ENCODE data around the gene SPON1. TPM values are rescaled to one million over a fixed set of nuclear protein-coding genes. Genes with fewer than 3 reads are reported as not detected.

Gene SPON1
- total RNA-seq, 1 donor from 2014 or later: 22.4 TPM

- no peak for TF ChIP-seq CTCF (conservative IDR thresholded peaks at IDR 0.05; ENCODE audit: low read depth, low read length)
- no peak for DNase-seq (ENCODE audit: low read depth)
- no peak overlapping the region for H3K4me3 ChIP-seq (ENCODE audit: low read depth, low read length)
Measured at GRCh38 chr11:14181121-14181520, 218.6 kb downstream of the SPON1 start.

GRCh38 chr11:14182833-14183364, 220.4 kb downstream of the SPON1 start:
- DNase-seq (ENCODE audit: low read depth): no peak
- no peak overlapping the region for H3K4me3 ChIP-seq (ENCODE audit: low read depth, low read length)
- no peak for TF ChIP-seq CTCF (conservative IDR thresholded peaks at IDR 0.05; ENCODE audit: low read depth, low read length)

GRCh38 chr11:14184028-14184940, 221.8 kb downstream of the SPON1 start:
- peak; percentile 54 for DNase-seq (ENCODE audit: low read depth)
- H3K4me3 ChIP-seq (ENCODE audit: low read depth, low read length): no peak overlapping the region
- no peak for TF ChIP-seq CTCF (conservative IDR thresholded peaks at IDR 0.05; ENCODE audit: low read depth, low read length)

GRCh38 chr11:14185461-14185860, 222.9 kb downstream of the SPON1 start:
- TF ChIP-seq CTCF (conservative IDR thresholded peaks at IDR 0.05; ENCODE audit: low read depth, low read length): no peak
- DNase-seq (ENCODE audit: low read depth): no peak
- no peak overlapping the region for H3K4me3 ChIP-seq (ENCODE audit: low read depth, low read length)

GRCh38 chr11:14186046-14186775, 223.7 kb downstream of the SPON1 start:
- DNase-seq (ENCODE audit: low read depth): no peak
- no peak for TF ChIP-seq CTCF (conservative IDR thresholded peaks at IDR 0.05; ENCODE audit: low read depth, low read length)
- no peak overlapping the region for H3K4me3 ChIP-seq (ENCODE audit: low read depth, low read length)

- DNase-seq (ENCODE audit: low read depth): no peak
- no peak for TF ChIP-seq CTCF (conservative IDR thresholded peaks at IDR 0.05; ENCODE audit: low read depth, low read length)
- no peak overlapping the region for H3K4me3 ChIP-seq (ENCODE audit: low read depth, low read length)
Measured at GRCh38 chr11:14189874-14190273, 227.4 kb downstream of the SPON1 start.

All from epithelial cell of proximal tubule (primary cell).